ENCODE measurements around the gene MBNL1.
"Not testable (repeated sequence)": the region's sequence is repeated elsewhere in the genome, so short reads cannot be mapped to it uniquely, and the experiment has no call there.

Gene MBNL1

GRCh38 chr3:152392272-152392880 lies 123.6 kb downstream of the MBNL1 start:
- Mint-ChIP-seq H3K4me1 (peaks cover 50% of the 10 kb centered on the region), H3K4me3 (no peak overlapping the region)

GRCh38 chr3:152394246-152394645 lies 125.5 kb downstream of the MBNL1 start:
- ATAC-seq, result no peak
- no peaks in the 10 kb centered on the region for H3K9me3 Mint-ChIP-seq
- H3K27ac Mint-ChIP-seq, result no peak overlapping the region
- peaks cover 56% of the 10 kb centered on the region for H3K4me1 Mint-ChIP-seq
- H3K27me3 Mint-ChIP-seq, result no peaks in the 10 kb centered on the region
- no peak for DNase-seq
- H3K36me3 Mint-ChIP-seq (ENCODE audit: low read depth), result peaks cover 40% of the 10 kb centered on the region
- no peak overlapping the region for H3K4me3 Mint-ChIP-seq

More at GRCh38 chr3:152392272-152392880, 123.6 kb downstream of the MBNL1 start:
- Mint-ChIP-seq H3K36me3 (ENCODE audit: low read depth) (peaks cover 39% of the 10 kb centered on the region), H3K9me3 (no peaks in the 10 kb centered on the region), H3K27ac (no peak overlapping the region), H3K27me3 (no peaks in the 10 kb centered on the region)
- ATAC-seq, result no peak
- DNase-seq, result no peak

GRCh38 chr3:152395764-152396163 lies 127.0 kb downstream of the MBNL1 start:
- H3K27me3 Mint-ChIP-seq, result no peaks in the 10 kb centered on the region
- peak overlapping the region; percentile 35 for H3K27ac Mint-ChIP-seq
- ATAC-seq, result no peak
- H3K4me3 Mint-ChIP-seq, result no peak overlapping the region
- peaks cover 42% of the 10 kb centered on the region for H3K36me3 Mint-ChIP-seq (ENCODE audit: low read depth)
- no peak for DNase-seq
- peaks cover 61% of the 10 kb centered on the region for H3K4me1 Mint-ChIP-seq
- no peaks in the 10 kb centered on the region for H3K9me3 Mint-ChIP-seq

GRCh38 chr3:152396867-152397266 lies 128.1 kb downstream of the MBNL1 start:
- ATAC-seq, result no peak
- Mint-ChIP-seq H3K9me3 (no peaks in the 10 kb centered on the region), H3K4me3 (no peak overlapping the region), H3K27me3 (no peaks in the 10 kb centered on the region), H3K27ac (no peak overlapping the region), H3K36me3 (ENCODE audit: low read depth) (peaks cover 36% of the 10 kb centered on the region), H3K4me1 (peaks cover 63% of the 10 kb centered on the region)
- DNase-seq, result no peak

GRCh38 chr3:152397348-152397747 lies 128.6 kb downstream of the MBNL1 start:
- not testable (repeated sequence) for H3K9me3 Mint-ChIP-seq, ATAC-seq, DNase-seq, H3K4me3 Mint-ChIP-seq, H3K27me3 Mint-ChIP-seq, H3K27ac Mint-ChIP-seq
- H3K36me3 Mint-ChIP-seq (ENCODE audit: low read depth), result peaks cover 32% of the 10 kb centered on the region
- H3K4me1 Mint-ChIP-seq, result peaks cover 65% of the 10 kb centered on the region

GRCh38 chr3:152398495-152398894 lies 129.8 kb downstream of the MBNL1 start:
- peaks cover 66% of the 10 kb centered on the region for H3K4me1 Mint-ChIP-seq
- DNase-seq, result no peak
- H3K4me3 Mint-ChIP-seq, result no peak overlapping the region
- H3K36me3 Mint-ChIP-seq (ENCODE audit: low read depth), result peaks cover 32% of the 10 kb centered on the region
- H3K27ac Mint-ChIP-seq, result peak overlapping the region; percentile 49
- no peak for ATAC-seq
- H3K27me3 Mint-ChIP-seq, result no peaks in the 10 kb centered on the region
- no peaks in the 10 kb centered on the region for H3K9me3 Mint-ChIP-seq

- DNase-seq (no peak), ATAC-seq (peak; percentile 41)
- no peak overlapping the region for H3K4me3 Mint-ChIP-seq
- peak overlapping the region; percentile 59 for H3K27ac Mint-ChIP-seq
- H3K9me3 Mint-ChIP-seq, result no peaks in the 10 kb centered on the region
- peaks cover 32% of the 10 kb centered on the region for H3K36me3 Mint-ChIP-seq (ENCODE audit: low read depth)
- H3K27me3 Mint-ChIP-seq, result no peaks in the 10 kb centered on the region
- peaks cover 72% of the 10 kb centered on the region for H3K4me1 Mint-ChIP-seq
Measured at GRCh38 chr3:152399374-152399773, 130.6 kb downstream of the MBNL1 start.

- no peaks in the 10 kb centered on the region for H3K27me3 Mint-ChIP-seq
Measured at GRCh38 chr3:152400887-152401286, 132.2 kb downstream of the MBNL1 start.

GRCh38 chr3:152402695-152403451 lies 134.1 kb downstream of the MBNL1 start:
- H3K4me3 Mint-ChIP-seq, result peak overlapping the region; percentile 12
- ATAC-seq (peak; percentile 92), DNase-seq (no peak)
- H3K4me1 Mint-ChIP-seq, result peaks cover 87% of the 10 kb centered on the region
- no peaks in the 10 kb centered on the region for H3K27me3 Mint-ChIP-seq
- peaks cover 19% of the 10 kb centered on the region for H3K36me3 Mint-ChIP-seq (ENCODE audit: low read depth)
- no peaks in the 10 kb centered on the region for H3K9me3 Mint-ChIP-seq
- peak overlapping the region; percentile 72 for H3K27ac Mint-ChIP-seq

More at GRCh38 chr3:152400887-152401286, 132.2 kb downstream of the MBNL1 start:
- Mint-ChIP-seq H3K9me3 (no peaks in the 10 kb centered on the region), H3K27ac (peak overlapping the region; percentile 72), H3K4me3 (no peak overlapping the region), H3K36me3 (ENCODE audit: low read depth) (peaks cover 23% of the 10 kb centered on the region), H3K4me1 (peaks cover 80% of the 10 kb centered on the region)
- ATAC-seq (no peak), DNase-seq (no peak)

GRCh38 chr3:152403632-152404066 lies 134.9 kb downstream of the MBNL1 start:
- peaks cover 85% of the 10 kb centered on the region for H3K4me1 Mint-ChIP-seq
- no peaks in the 10 kb centered on the region for H3K9me3 Mint-ChIP-seq
- ATAC-seq (no peak), DNase-seq (no peak)
- H3K27ac Mint-ChIP-seq, result peak overlapping the region; percentile 72
- no peak overlapping the region for H3K4me3 Mint-ChIP-seq
- H3K27me3 Mint-ChIP-seq, result no peaks in the 10 kb centered on the region
- peaks cover 19% of the 10 kb centered on the region for H3K36me3 Mint-ChIP-seq (ENCODE audit: low read depth)

- Mint-ChIP-seq H3K4me1 (peaks cover 76% of the 10 kb centered on the region), H3K36me3 (ENCODE audit: low read depth) (peaks cover 13% of the 10 kb centered on the region), H3K27ac (peak overlapping the region; percentile 27), H3K9me3 (no peaks in the 10 kb centered on the region), H3K4me3 (no peak overlapping the region), H3K27me3 (no peaks in the 10 kb centered on the region)
- DNase-seq (no peak), ATAC-seq (no peak)
Measured at GRCh38 chr3:152404976-152405375, 136.2 kb downstream of the MBNL1 start.

- peaks cover 72% of the 10 kb centered on the region for H3K4me1 Mint-ChIP-seq
- no peak for ATAC-seq
Measured at GRCh38 chr3:152405915-152406802, 137.4 kb downstream of the MBNL1 start.

GRCh38 chr3:152413240-152413639 lies 144.5 kb downstream of the MBNL1 start:
- Mint-ChIP-seq H3K4me3 (no peak overlapping the region), H3K36me3 (ENCODE audit: low read depth) (peaks cover 54% of the 10 kb centered on the region), H3K27me3 (no peaks in the 10 kb centered on the region), H3K27ac (peak overlapping the region; percentile 9), H3K9me3 (peaks cover 2% of the 10 kb centered on the region), H3K4me1 (peaks cover 42% of the 10 kb centered on the region)
- no peak for DNase-seq
- ATAC-seq, result no peak

More at GRCh38 chr3:152405915-152406802, 137.4 kb downstream of the MBNL1 start:
- Mint-ChIP-seq H3K9me3 (no peaks in the 10 kb centered on the region), H3K4me3 (no peak overlapping the region), H3K27ac (peak overlapping the region; percentile 49), H3K36me3 (ENCODE audit: low read depth) (peaks cover 16% of the 10 kb centered on the region), H3K27me3 (no peaks in the 10 kb centered on the region)
- DNase-seq, result no peak

- Mint-ChIP-seq H3K4me1 (peaks cover 49% of the 10 kb centered on the region), H3K27ac (peak overlapping the region; percentile 24), H3K36me3 (ENCODE audit: low read depth) (peaks cover 76% of the 10 kb centered on the region), H3K9me3 (peaks cover 7% of the 10 kb centered on the region), H3K27me3 (no peaks in the 10 kb centered on the region), H3K4me3 (no peak overlapping the region)
- ATAC-seq (no peak), DNase-seq (no peak)
Measured at GRCh38 chr3:152416808-152417580, 148.3 kb downstream of the MBNL1 start.

Measured in activated naive CD8-positive, alpha-beta T cell treated with anti-CD3 and anti-CD28 coated beads, Interleukin-2, amount 50 U/mL, for 24 hours (primary cell).